K562 (cell line): ENCODE data around the gene TXNRD2. TPM values are rescaled to one million over a fixed set of nuclear protein-coding genes. Genes with fewer than 3 reads are reported as not detected.
A peak's percentile ranks its signal among the peaks of the same experiment; 100 is the strongest.

Experiments
- ATAC-seq: fragments of 200-7000 bp; cut with Tn5 transposase; 3 replicates; pipeline ENCODE4 v1.9.1; 2020; ENCODE audit warnings: moderate library complexity
- BruUV-seq: library from RNA; stranded (reverse); fragments of 400-500 nt; replicated peaks from 2 replicates; lab custom pipeline; 2021; lab: Mats Ljungman, UMichigan
- CTCF ChIA-PET: fragments of 300-600 bp; formaldehyde crosslinking; extraction: SDS; loops from one replicate; lab custom pipeline; 2021; ENCODE audit warnings: low intra/inter-chr PET ratio; lab: Yijun Ruan, JAX
- POLR2A ChIA-PET: fragments of 300-600, 350-650 bp; sonication (Branson Sonifier 250); formaldehyde crosslinking; extraction: SDS; loops from one replicate; lab custom pipeline; 2021; ENCODE audit warnings: antibody characterized with exemption, inconsistent platforms; lab: Yijun Ruan, JAX
- DNase-seq, 4 experiments: peaks; one replicate each; pipeline versions ENCODE4 v3.0.0 to v3.0.0-alpha.2; 2011 to 2018; ENCODE audit warnings: low spot score in 3 of 4, mixed read lengths in 3 of 4; ENCODE audit errors: extremely low read depth in 1 of 4
- FAIRE-seq: peaks from 2 replicates; lab custom pipeline; 2011; peaks lifted over from hg19 to GRCh38; lab: Jason Lieb, UNC
- H2AFZ ChIP-seq: 2 replicates; pipeline ENCODE4 v1.6.0; 2011; ENCODE audit warnings: low read depth, low read length, control low read depth, inconsistent platforms
- H3K27ac ChIP-seq: fragments of 200-600 bp; 3 replicates; pipeline ENCODE4 v1.8.0; 2011; ENCODE audit warnings: low read depth, mild to moderate bottlenecking, control low read depth, inconsistent platforms, low read length, moderate library complexity, mixed read lengths; ENCODE audit errors: extremely low read depth
- H3K27me3 ChIP-seq, 2 experiments: fragments of 300-600 bp in 1 of 2; 2 replicates in 1 of 2; 3 replicates in 1 of 2; pipeline versions ENCODE4 v1.6.0 to v1.8.0; 2011; ENCODE audit warnings: inconsistent platforms in 2 of 2, low read length in 2 of 2, mild to moderate bottlenecking in 1 of 2, mixed read lengths in 1 of 2, moderate library complexity in 1 of 2; ENCODE audit not compliant: control insufficient read depth in 2 of 2, insufficient read depth in 2 of 2
- H3K36me3 ChIP-seq: fragments of 300-600 bp; 3 replicates; pipeline ENCODE4 v1.8.0; 2011; ENCODE audit warnings: mild to moderate bottlenecking, low read length, inconsistent platforms; ENCODE audit not compliant: control insufficient read depth, insufficient read depth
- H3K4me1 ChIP-seq, 2 experiments: fragments of 200-600 bp in 1 of 2; replicated peaks in 1 of 2; 2 replicates in 1 of 2; 3 replicates in 1 of 2; pipeline versions ENCODE4 v1.5.1 to v1.8.0; 2011; ENCODE audit warnings: inconsistent platforms in 2 of 2, low read length in 2 of 2, mild to moderate bottlenecking in 1 of 2, mixed read lengths in 1 of 2, moderate library complexity in 1 of 2; ENCODE audit not compliant: control insufficient read depth in 2 of 2, insufficient read depth in 2 of 2
- H3K4me2 ChIP-seq: 2 replicates; pipeline ENCODE4 v1.6.1; 2011; ENCODE audit warnings: low read length, control low read depth, inconsistent platforms, mixed read lengths; ENCODE audit not compliant: insufficient read depth
- H3K4me3 ChIP-seq: fragments of 200-600 bp; sonication (generic), shearing (Covaris generic); 2 replicates; pipeline ENCODE4 v1.5.1; 2016; ENCODE audit warnings: control low read depth, inconsistent platforms
- H3K79me2 ChIP-seq: fragments of 200-600 bp; 3 replicates; pipeline ENCODE4 v1.8.0; 2011; ENCODE audit warnings: low read length, inconsistent platforms; ENCODE audit not compliant: control insufficient read depth, insufficient read depth
- H3K9ac ChIP-seq, 2 experiments: 2 replicates each; pipeline versions ENCODE4 v1.6.0 to v1.6.1; 2011; ENCODE audit warnings: low read depth in 2 of 2, low read length in 2 of 2, control low read depth in 1 of 2, inconsistent platforms in 1 of 2, mild to moderate bottlenecking in 1 of 2, mixed read lengths in 1 of 2; ENCODE audit not compliant: insufficient read depth in 1 of 2
- H3K9me1 ChIP-seq: one replicate; pipeline ENCODE4 v1.6.0; 2011; ENCODE audit warnings: inconsistent platforms, mild to moderate bottlenecking, low read length, moderate library complexity; ENCODE audit not compliant: control insufficient read depth, insufficient read depth
- H3K9me3 ChIP-seq: replicated peaks from 2 replicates; pipeline ENCODE4 v1.5.1; 2011; ENCODE audit warnings: low read depth, low read length, inconsistent platforms; ENCODE audit not compliant: control insufficient read depth, insufficient read depth
- H4K20me1 ChIP-seq: replicated peaks from 2 replicates; pipeline ENCODE4 v1.6.1; 2011; ENCODE audit warnings: low read length, inconsistent platforms, mixed read lengths; ENCODE audit not compliant: control insufficient read depth, insufficient read depth
- HNRNPUL1 ChIP-seq: fragments of 200-400 bp; formaldehyde crosslinking; IDR thresholded peaks from 2 replicates; pipeline ENCODE4 v1.6.1; 2017; ENCODE audit warnings: low read length
- POLR2G ChIP-seq: fragments of 200-400 bp; formaldehyde crosslinking; IDR thresholded peaks from 2 replicates; pipeline ENCODE4 v1.6.1; 2017; ENCODE audit warnings: low read depth, mild to moderate bottlenecking, antibody characterized with exemption, low read length, moderate library complexity
- POU5F1 ChIP-seq: fragments of 150-350 bp; IDR thresholded peaks from 2 replicates; pipeline ENCODE4 v1.6.1; 2014; ENCODE audit warnings: borderline replicate concordance, low read length, low read depth, mild to moderate bottlenecking; ENCODE audit not compliant: partially characterized antibody
- RBFOX2 ChIP-seq: fragments of 200-400 bp; formaldehyde crosslinking; IDR thresholded peaks from 2 replicates; pipeline ENCODE4 v1.6.1; 2017; ENCODE audit warnings: low read depth, mild to moderate bottlenecking, low read length, moderate library complexity
- WHSC1 ChIP-seq: IDR thresholded peaks from one replicate; pipeline ENCODE4 v1.6.1; 2012; ENCODE audit warnings: low read length, control low read depth, inconsistent platforms
- WGBS: fragments of 100-300 bp; shearing (Covaris generic); methylation state at CpG from one replicate; pipeline ENCODE4 v1.1.6; 2016; ENCODE audit warnings: low coverage, mixed read lengths; ENCODE audit not compliant: insufficient coverage; ENCODE audit errors: missing lambda C conversion rate; 5-methylcytosine and 5-hydroxymethylcytosine counted together
- in situ Hi-C: fragments of 300-500 bp; cut with MboI; formaldehyde crosslinking; loops from 4 replicates; pipeline ENCODE4 v1.15.0; 2018; ENCODE audit warnings: inconsistent platforms, mixed read lengths
- intact Hi-C: fragments of 100-400 bp; cut with micrococcal nuclease; formaldehyde crosslinking; loops from 2 replicates; pipeline ENCODE4 v1.14.2; 2022
- polyA plus RNA-seq, 8 experiments: library from polyadenylated mRNA; depleted of rRNA in 4 of 8; stranded (reverse) in 5 of 8; unstranded in 3 of 8; fragments of >200 nt; fragmentation: Nextera tagmentation in 2 of 8; fragmentation: Illumina TruSeq in 1 of 8; extraction: Ambion mirVana in 2 of 8; extraction: Trizol in 1 of 8; gene quantifications; 2 replicates each; pipeline versions ENCODE4 v1.2.1 to v1.2.3, GENCODE V29; 2011 to 2014; ENCODE audit warnings: inconsistent platforms in 1 of 8, missing spikeins in 1 of 8
- total RNA-seq, 7 experiments: library from RNA; depleted of rRNA in 6 of 7; stranded (reverse); fragments of >200 nt in 6 of 7; fragmentation: Illumina TruSeq in 2 of 7; extraction: Trizol in 2 of 7; gene quantifications; 2 replicates each; pipeline versions ENCODE4 v1.2.1 to v1.2.3, GENCODE V29; 2011 to 2021; ENCODE audit warnings: low replicate concordance in 1 of 7
- TF ChIP-seq, protein P1 (sequence below): sonication (generic); formaldehyde crosslinking; IDR thresholded peaks from 2 replicates; pipeline ENCODE4 v1.8.0; 2022; ENCODE audit warnings: mild to moderate bottlenecking, missing genetic modification reagents, borderline replicate concordance
- TF ChIP-seq, protein P2 (sequence below): fragments of 200-600 bp; sonication (generic); IDR thresholded peaks from one replicate; pipeline ENCODE4 v1.6.1; 2012; ENCODE audit warnings: mild to moderate bottlenecking, low read depth, low read length, inconsistent platforms

TXNRD2 gene
- total and polyA plus RNA-seq, 9 of the 15 experiments (the other 6 are each of a cell fraction or from before 2014, with no cell fraction given): 3.3 to 80.2 (median 49.4) TPM

DNA sequence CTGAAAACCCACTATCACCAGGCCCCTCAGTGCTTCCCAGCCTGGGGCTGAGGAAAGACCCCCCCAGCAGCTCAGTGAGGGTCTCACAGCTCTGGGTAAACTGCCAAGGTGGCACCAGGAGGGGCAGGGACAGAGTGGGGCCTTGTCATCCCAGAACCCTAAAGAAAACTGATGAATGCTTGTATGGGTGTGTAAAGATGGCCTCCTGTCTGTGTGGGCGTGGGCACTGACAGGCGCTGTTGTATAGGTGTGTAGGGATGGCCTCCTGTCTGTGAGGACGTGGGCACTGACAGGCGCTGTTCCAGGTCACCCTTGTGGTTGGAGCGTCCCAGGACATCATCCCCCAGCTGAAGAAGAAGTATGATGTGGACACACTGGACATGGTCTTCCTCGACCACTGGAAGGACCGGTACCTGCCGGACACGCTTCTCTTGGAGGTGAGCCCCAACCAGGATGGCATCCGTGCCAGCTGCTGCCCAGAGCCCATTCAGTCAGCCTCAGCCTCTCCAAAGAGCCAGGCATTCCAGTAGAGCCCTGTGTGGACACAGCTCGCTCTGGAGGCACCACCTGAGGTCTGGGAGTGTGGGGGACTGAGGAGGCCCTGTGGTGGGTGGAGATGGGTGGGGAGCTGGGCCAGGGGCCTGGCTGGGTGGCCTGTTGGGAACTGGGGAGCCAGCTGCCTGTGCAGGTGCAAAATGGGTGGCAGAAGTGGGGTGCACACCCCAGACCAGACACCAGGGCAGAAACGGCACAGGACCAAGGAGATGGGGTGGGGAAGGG lies 22.4 kb upstream of the TXNRD2 start:
- DNase-seq (no peak), FAIRE-seq (no peak), ATAC-seq (no peak)
- Histone ChIP-seq H3K4me3 (no peak overlapping the region), H3K79me2 (peaks cover 11% of the 10 kb centered on the region; the same call in 1 of the 3 replicates), H3K36me3 (peaks cover 69% of the 10 kb centered on the region; the same call in 2 of the 3 replicates), H2AFZ (no peak overlapping the region), H3K9ac (peak overlapping the region in 1 of 2 experiments; percentile 80; a peak in 2 of 4 replicates), H4K20me1 (peaks cover 44% of the 10 kb centered on the region), H3K4me1 (peaks cover 23 to 70% of the 10 kb centered on the region in 2 experiments), H3K4me2 (no peak overlapping the region), H3K27me3 (no peaks in the 10 kb centered on the region), H3K27ac (no peak overlapping the region), H3K9me1 (peaks cover 4% of the 10 kb centered on the region), H3K9me3 (no peaks in the 10 kb centered on the region)
- ChIA-PET CTCF (no interaction called here), POLR2A (interaction anchor here (0.5 to 13.7 kb wide), 10 partner anchors 10 to 348 kb away, joined by 3 to 115 read pairs (median 4); partner anchors contain the start of gene TRMT2A)
- in situ Hi-C loops (no loop called here), intact Hi-C loops (no loop called here)
- 86% methylated on average over 12 of the region's 12 CpGs for WGBS
- BruUV-seq: no TSS peak
- peak; percentile 79 for TF ChIP-seq POLR2G
- TF ChIP-seq HNRNPUL1: peak; percentile 51; the same call in 1 of the 2 replicates
- TF ChIP-seq, protein P1, sequence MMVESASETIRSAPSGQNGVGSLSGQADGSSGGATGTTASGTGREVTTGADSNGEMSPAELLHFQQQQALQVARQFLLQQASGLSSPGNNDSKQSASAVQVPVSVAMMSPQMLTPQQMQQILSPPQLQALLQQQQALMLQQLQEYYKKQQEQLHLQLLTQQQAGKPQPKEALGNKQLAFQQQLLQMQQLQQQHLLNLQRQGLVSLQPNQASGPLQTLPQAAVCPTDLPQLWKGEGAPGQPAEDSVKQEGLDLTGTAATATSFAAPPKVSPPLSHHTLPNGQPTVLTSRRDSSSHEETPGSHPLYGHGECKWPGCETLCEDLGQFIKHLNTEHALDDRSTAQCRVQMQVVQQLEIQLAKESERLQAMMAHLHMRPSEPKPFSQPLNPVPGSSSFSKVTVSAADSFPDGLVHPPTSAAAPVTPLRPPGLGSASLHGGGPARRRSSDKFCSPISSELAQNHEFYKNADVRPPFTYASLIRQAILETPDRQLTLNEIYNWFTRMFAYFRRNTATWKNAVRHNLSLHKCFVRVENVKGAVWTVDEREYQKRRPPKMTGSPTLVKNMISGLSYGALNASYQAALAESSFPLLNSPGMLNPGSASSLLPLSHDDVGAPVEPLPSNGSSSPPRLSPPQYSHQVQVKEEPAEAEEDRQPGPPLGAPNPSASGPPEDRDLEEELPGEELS (CRISPR knock-in tag): no peak
- no peak for TF ChIP-seq WHSC1
- TF ChIP-seq POU5F1: peak; percentile 15
- TF ChIP-seq, protein P2, sequence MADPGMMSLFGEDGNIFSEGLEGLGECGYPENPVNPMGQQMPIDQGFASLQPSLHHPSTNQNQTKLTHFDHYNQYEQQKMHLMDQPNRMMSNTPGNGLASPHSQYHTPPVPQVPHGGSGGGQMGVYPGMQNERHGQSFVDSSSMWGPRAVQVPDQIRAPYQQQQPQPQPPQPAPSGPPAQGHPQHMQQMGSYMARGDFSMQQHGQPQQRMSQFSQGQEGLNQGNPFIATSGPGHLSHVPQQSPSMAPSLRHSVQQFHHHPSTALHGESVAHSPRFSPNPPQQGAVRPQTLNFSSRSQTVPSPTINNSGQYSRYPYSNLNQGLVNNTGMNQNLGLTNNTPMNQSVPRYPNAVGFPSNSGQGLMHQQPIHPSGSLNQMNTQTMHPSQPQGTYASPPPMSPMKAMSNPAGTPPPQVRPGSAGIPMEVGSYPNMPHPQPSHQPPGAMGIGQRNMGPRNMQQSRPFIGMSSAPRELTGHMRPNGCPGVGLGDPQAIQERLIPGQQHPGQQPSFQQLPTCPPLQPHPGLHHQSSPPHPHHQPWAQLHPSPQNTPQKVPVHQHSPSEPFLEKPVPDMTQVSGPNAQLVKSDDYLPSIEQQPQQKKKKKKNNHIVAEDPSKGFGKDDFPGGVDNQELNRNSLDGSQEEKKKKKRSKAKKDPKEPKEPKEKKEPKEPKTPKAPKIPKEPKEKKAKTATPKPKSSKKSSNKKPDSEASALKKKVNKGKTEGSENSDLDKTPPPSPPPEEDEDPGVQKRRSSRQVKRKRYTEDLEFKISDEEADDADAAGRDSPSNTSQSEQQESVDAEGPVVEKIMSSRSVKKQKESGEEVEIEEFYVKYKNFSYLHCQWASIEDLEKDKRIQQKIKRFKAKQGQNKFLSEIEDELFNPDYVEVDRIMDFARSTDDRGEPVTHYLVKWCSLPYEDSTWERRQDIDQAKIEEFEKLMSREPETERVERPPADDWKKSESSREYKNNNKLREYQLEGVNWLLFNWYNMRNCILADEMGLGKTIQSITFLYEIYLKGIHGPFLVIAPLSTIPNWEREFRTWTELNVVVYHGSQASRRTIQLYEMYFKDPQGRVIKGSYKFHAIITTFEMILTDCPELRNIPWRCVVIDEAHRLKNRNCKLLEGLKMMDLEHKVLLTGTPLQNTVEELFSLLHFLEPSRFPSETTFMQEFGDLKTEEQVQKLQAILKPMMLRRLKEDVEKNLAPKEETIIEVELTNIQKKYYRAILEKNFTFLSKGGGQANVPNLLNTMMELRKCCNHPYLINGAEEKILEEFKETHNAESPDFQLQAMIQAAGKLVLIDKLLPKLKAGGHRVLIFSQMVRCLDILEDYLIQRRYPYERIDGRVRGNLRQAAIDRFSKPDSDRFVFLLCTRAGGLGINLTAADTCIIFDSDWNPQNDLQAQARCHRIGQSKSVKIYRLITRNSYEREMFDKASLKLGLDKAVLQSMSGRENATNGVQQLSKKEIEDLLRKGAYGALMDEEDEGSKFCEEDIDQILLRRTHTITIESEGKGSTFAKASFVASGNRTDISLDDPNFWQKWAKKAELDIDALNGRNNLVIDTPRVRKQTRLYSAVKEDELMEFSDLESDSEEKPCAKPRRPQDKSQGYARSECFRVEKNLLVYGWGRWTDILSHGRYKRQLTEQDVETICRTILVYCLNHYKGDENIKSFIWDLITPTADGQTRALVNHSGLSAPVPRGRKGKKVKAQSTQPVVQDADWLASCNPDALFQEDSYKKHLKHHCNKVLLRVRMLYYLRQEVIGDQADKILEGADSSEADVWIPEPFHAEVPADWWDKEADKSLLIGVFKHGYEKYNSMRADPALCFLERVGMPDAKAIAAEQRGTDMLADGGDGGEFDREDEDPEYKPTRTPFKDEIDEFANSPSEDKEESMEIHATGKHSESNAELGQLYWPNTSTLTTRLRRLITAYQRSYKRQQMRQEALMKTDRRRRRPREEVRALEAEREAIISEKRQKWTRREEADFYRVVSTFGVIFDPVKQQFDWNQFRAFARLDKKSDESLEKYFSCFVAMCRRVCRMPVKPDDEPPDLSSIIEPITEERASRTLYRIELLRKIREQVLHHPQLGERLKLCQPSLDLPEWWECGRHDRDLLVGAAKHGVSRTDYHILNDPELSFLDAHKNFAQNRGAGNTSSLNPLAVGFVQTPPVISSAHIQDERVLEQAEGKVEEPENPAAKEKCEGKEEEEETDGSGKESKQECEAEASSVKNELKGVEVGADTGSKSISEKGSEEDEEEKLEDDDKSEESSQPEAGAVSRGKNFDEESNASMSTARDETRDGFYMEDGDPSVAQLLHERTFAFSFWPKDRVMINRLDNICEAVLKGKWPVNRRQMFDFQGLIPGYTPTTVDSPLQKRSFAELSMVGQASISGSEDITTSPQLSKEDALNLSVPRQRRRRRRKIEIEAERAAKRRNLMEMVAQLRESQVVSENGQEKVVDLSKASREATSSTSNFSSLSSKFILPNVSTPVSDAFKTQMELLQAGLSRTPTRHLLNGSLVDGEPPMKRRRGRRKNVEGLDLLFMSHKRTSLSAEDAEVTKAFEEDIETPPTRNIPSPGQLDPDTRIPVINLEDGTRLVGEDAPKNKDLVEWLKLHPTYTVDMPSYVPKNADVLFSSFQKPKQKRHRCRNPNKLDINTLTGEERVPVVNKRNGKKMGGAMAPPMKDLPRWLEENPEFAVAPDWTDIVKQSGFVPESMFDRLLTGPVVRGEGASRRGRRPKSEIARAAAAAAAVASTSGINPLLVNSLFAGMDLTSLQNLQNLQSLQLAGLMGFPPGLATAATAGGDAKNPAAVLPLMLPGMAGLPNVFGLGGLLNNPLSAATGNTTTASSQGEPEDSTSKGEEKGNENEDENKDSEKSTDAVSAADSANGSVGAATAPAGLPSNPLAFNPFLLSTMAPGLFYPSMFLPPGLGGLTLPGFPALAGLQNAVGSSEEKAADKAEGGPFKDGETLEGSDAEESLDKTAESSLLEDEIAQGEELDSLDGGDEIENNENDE: peak; percentile 7
- peak; percentile 2; the same call in 1 of the 2 replicates for TF ChIP-seq RBFOX2
